Ishikawa (cell line): ENCODE results near the gene FAM110C.

Source experiments
- CEBPB ChIP-seq: IDR thresholded peaks from 2 replicates; pipeline ENCODE4 v1.6.1; 2012
- CREB1 ChIP-seq: IDR thresholded peaks from 2 replicates; pipeline ENCODE4 v1.6.1; 2012; ENCODE audit warnings: low read depth
- EGR1 ChIP-seq: IDR thresholded peaks from 2 replicates; pipeline ENCODE4 v1.6.1; 2012
- EP300 ChIP-seq: IDR thresholded peaks from 2 replicates; pipeline ENCODE4 v1.6.1; 2012; ENCODE audit warnings: borderline replicate concordance
- FOXM1 ChIP-seq: IDR thresholded peaks from 2 replicates; pipeline ENCODE4 v1.6.1; 2012; ENCODE audit warnings: low read depth, borderline replicate concordance
- NFIC ChIP-seq: IDR thresholded peaks from 2 replicates; pipeline ENCODE4 v1.6.1; 2012
- RAD21 ChIP-seq: IDR thresholded peaks from 2 replicates; pipeline ENCODE4 v1.6.1; 2012; ENCODE audit warnings: low read depth
- TAF1 ChIP-seq: IDR thresholded peaks from 2 replicates; pipeline ENCODE4 v1.6.1; 2012; ENCODE audit warnings: low read depth, mild to moderate bottlenecking
- TCF12 ChIP-seq: IDR thresholded peaks from 2 replicates; pipeline ENCODE4 v1.6.1; 2012; ENCODE audit warnings: low read depth
- TEAD4 ChIP-seq: IDR thresholded peaks from 2 replicates; pipeline ENCODE4 v1.6.1; 2012
- USF1 ChIP-seq: IDR thresholded peaks from 2 replicates; pipeline ENCODE4 v1.6.1; 2012
- YY1 ChIP-seq: IDR thresholded peaks from 2 replicates; pipeline ENCODE4 v1.6.1; 2012; ENCODE audit warnings: low read depth
- ZBTB7A ChIP-seq: IDR thresholded peaks from 2 replicates; pipeline ENCODE4 v1.6.1; 2012; ENCODE audit warnings: low read depth
- TF ChIP-seq, protein P1 (sequence below): IDR thresholded peaks from 2 replicates; pipeline ENCODE4 v1.6.1; 2012
- TF ChIP-seq, protein P2 (sequence below): IDR thresholded peaks from 2 replicates; pipeline ENCODE4 v1.6.1; 2012; ENCODE audit warnings: low read depth, mild to moderate bottlenecking

Gene FAM110C, protein sequence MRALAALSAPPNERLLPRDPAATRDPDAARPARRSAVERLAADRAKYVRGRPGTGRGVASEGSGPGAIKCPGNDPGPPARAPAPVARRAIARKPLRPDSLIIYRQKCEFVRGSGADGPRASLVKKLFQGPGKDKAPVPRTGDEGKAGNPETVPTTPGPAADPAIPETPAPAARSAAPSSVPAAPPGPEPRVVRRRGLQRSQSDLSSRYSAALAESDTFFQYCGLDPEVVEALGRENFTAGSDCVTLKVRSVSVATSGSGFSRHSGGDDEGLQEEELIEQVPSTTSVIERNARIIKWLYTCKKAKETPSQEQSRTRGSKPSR

GRCh38 chr2:46471-47345 lies at the start of gene FAM110C:
FAM110C (minus strand) TSS chr2:46505; CDS start chr2:46385, 120 bp downstream.
- TF ChIP-seq YY1 (no peak), FOXM1 (peak; percentile 42; the same call in 1 of the 2 replicates), ZBTB7A (peak; percentile 90; the same call in 1 of the 2 replicates), TCF12 (peak; percentile 67; the same call in 1 of the 2 replicates), RAD21 (no peak), TAF1 (peak; percentile 59), EP300 (no peak), TEAD4 (peak; percentile 84), EGR1 (no peak), USF1 (0 out of 2 replicates have a peak, but pooled peaks have one; percentile 14)
- TF ChIP-seq, protein P1, sequence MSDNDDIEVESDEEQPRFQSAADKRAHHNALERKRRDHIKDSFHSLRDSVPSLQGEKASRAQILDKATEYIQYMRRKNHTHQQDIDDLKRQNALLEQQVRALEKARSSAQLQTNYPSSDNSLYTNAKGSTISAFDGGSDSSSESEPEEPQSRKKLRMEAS: peak; percentile 67
- TF ChIP-seq, protein P2, sequence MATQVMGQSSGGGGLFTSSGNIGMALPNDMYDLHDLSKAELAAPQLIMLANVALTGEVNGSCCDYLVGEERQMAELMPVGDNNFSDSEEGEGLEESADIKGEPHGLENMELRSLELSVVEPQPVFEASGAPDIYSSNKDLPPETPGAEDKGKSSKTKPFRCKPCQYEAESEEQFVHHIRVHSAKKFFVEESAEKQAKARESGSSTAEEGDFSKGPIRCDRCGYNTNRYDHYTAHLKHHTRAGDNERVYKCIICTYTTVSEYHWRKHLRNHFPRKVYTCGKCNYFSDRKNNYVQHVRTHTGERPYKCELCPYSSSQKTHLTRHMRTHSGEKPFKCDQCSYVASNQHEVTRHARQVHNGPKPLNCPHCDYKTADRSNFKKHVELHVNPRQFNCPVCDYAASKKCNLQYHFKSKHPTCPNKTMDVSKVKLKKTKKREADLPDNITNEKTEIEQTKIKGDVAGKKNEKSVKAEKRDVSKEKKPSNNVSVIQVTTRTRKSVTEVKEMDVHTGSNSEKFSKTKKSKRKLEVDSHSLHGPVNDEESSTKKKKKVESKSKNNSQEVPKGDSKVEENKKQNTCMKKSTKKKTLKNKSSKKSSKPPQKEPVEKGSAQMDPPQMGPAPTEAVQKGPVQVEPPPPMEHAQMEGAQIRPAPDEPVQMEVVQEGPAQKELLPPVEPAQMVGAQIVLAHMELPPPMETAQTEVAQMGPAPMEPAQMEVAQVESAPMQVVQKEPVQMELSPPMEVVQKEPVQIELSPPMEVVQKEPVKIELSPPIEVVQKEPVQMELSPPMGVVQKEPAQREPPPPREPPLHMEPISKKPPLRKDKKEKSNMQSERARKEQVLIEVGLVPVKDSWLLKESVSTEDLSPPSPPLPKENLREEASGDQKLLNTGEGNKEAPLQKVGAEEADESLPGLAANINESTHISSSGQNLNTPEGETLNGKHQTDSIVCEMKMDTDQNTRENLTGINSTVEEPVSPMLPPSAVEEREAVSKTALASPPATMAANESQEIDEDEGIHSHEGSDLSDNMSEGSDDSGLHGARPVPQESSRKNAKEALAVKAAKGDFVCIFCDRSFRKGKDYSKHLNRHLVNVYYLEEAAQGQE: no peak

DNA sequence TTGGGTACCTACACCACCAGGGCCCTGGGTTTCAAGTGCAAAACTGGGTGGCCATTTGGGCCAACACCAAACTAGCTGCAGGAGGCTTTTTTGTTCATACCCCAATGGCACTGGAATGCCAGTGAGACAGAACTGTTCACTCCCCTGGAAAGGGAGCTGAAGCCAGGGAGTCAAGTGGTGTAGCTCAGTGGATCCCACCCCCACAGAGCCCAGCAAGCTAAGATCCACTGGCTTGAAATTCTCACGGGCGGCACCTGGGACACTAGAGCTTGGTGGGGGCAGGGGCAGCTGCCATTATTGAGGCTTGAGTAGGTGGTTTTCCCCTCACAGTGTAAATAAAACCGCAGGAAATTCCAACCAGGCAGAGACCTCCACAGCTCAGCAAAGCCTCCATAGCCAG lies 46.0 kb upstream of the FAM110C start:
- no peak for TF ChIP-seq YY1
- TF ChIP-seq USF1: no peak
- TF ChIP-seq ZBTB7A: no peak
- TF ChIP-seq RAD21: no peak
- TF ChIP-seq, protein P1: no peak
- TF ChIP-seq CEBPB: no peak

DNA sequence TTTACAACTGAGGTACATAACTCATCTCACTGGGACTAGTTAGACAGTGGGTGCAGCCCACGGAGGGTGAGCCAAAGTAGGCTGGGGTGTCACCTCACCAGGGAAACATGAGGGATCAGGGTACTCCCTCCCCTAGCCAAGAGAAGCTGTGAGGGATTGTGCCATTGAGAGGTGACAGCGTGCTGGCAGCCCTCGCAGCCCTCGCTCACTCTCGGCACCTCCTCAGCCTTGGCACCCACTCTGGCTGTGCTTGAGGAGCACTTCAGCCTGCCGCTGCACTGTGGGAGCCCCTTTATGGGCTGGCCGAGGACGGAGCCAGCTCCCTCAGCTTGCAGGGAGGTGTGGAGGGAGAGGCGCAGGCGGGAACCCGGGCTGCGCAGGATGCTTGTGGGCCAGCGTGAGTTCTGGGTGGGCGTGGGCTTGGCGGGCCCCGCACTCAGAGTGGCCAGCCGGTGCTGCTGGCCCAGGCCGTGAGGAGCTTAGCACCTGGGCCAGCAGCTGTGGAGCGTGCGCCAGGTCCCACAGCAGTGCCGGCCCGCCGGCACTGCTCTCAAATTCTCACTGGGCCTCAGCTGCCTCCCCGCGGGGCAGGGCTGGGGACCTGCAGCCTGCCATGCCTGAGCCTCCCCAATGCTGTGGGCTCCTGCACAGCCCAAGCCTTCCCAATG lies 44.5 kb upstream of the FAM110C start:
- no peak for TF ChIP-seq TEAD4
- no peak for TF ChIP-seq EGR1
- TF ChIP-seq TCF12: no peak
- no peak for TF ChIP-seq CEBPB
- no peak for TF ChIP-seq CREB1
- TF ChIP-seq FOXM1: no peak
- TF ChIP-seq, protein P1: no peak

DNA sequence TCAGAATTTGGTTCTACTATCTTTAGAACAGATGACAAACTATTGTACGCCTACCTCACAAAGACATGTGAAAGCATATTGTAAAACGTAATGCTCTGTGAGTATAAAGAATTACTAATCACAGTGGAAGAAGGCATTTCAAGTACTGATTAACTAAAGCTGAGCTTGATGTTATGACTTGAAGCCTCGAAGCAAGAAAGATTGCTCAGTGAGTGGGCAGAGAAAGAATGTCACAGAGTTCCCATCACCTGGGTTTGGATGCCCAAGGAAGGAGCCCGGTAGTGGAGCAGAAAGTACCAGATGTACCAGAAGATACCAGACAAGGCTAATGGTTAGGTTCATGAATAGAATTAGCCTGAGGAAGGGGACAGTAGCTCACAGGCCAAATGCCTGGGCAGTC lies 39.5 kb upstream of the FAM110C start:
- no peak for TF ChIP-seq TEAD4
- no peak for TF ChIP-seq EP300
- TF ChIP-seq, protein P2: no peak
- TF ChIP-seq YY1: no peak
- no peak for TF ChIP-seq CREB1
- TF ChIP-seq FOXM1: no peak
- no peak for TF ChIP-seq TAF1
- TF ChIP-seq RAD21: no peak

DNA sequence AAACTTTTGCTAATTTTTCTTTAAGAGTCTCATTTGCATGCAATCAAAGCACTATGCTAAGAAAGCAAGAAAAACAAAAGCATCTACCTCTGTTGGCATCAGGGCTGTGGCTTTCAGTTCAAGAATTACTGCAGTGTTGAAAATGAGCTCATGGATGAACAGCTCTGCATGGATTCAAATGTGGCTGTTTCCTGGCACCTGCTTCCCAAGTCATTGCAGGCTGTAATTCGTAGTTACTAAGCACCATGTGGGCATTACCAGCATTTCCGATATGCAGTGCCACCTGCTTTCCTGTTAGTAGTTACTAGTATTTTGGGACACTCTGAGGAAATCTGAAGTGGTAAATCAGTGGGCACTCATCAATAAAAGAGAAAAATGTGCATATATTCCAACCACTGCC lies 37.8 kb upstream of the FAM110C start:
- no peak for TF ChIP-seq CREB1
- no peak for TF ChIP-seq CEBPB
- TF ChIP-seq, protein P1: no peak
- no peak for TF ChIP-seq YY1
- no peak for TF ChIP-seq TCF12
- no peak for TF ChIP-seq EP300
- no peak for TF ChIP-seq RAD21
- no peak for TF ChIP-seq EGR1
- no peak for TF ChIP-seq ZBTB7A
- no peak for TF ChIP-seq TAF1
- no peak for TF ChIP-seq USF1
- no peak for TF ChIP-seq FOXM1
- no peak for TF ChIP-seq TEAD4
- TF ChIP-seq NFIC: no peak
